IPS-18c (cell line): ENCODE measurements around the gene THY1.
"Not testable (repeated sequence)": the region's sequence is repeated elsewhere in the genome, so short reads cannot be mapped to it uniquely, and the experiment has no call there.

Experiments used
- H3K4me3 ChIP-seq: 2 replicates; pipeline ENCODE4 v1.7.0; 2013; ENCODE audit warnings: low read depth, mild to moderate bottlenecking, low read length, moderate library complexity; ENCODE audit not compliant: insufficient read depth
- H3K9me3 ChIP-seq: one replicate; pipeline ENCODE4 v1.6.1; 2013; ENCODE audit warnings: mild to moderate bottlenecking, low read length, moderate library complexity; ENCODE audit not compliant: control insufficient read depth, insufficient read depth

THY1 gene

GRCh38 chr11:119447664-119448242 lies 24.8 kb upstream of the THY1 start:
- H3K9me3 ChIP-seq: no peaks in the 10 kb centered on the region
- no peak overlapping the region for H3K4me3 ChIP-seq

GRCh38 chr11:119446871-119447663 lies 24.1 kb upstream of the THY1 start:
- no peak overlapping the region for H3K4me3 ChIP-seq
- no peaks in the 10 kb centered on the region for H3K9me3 ChIP-seq

GRCh38 chr11:119446434-119446833 lies 23.5 kb upstream of the THY1 start:
- no peaks in the 10 kb centered on the region for H3K9me3 ChIP-seq
- H3K4me3 ChIP-seq: no peak overlapping the region

GRCh38 chr11:119445850-119446249 lies 22.9 kb upstream of the THY1 start:
- H3K4me3 ChIP-seq: no peak overlapping the region

GRCh38 chr11:119445379-119445778 lies 22.4 kb upstream of the THY1 start:
- no peak overlapping the region for H3K4me3 ChIP-seq
- no peaks in the 10 kb centered on the region for H3K9me3 ChIP-seq

More at GRCh38 chr11:119445850-119446249, 22.9 kb upstream of the THY1 start:
- no peaks in the 10 kb centered on the region for H3K9me3 ChIP-seq

- Histone ChIP-seq H3K9me3 (peaks cover under 1% of the 10 kb centered on the region), H3K4me3 (no peak overlapping the region)
Observed at GRCh38 chr11:119441898-119442243, 18.9 kb upstream of the THY1 start.

GRCh38 chr11:119438599-119438998 lies 15.6 kb upstream of the THY1 start:
- no peak overlapping the region for H3K4me3 ChIP-seq
- H3K9me3 ChIP-seq: peaks cover 2% of the 10 kb centered on the region

GRCh38 chr11:119437521-119437920 lies 14.5 kb upstream of the THY1 start:
- H3K9me3 ChIP-seq, H3K4me3 ChIP-seq: not testable (repeated sequence)

GRCh38 chr11:119436711-119437110 lies 13.7 kb upstream of the THY1 start:
- H3K9me3 ChIP-seq: peaks cover 2% of the 10 kb centered on the region

GRCh38 chr11:119436093-119436492 lies 13.1 kb upstream of the THY1 start:
- peaks cover 2% of the 10 kb centered on the region for H3K9me3 ChIP-seq
- H3K4me3 ChIP-seq: no peak overlapping the region

More at GRCh38 chr11:119436711-119437110, 13.7 kb upstream of the THY1 start:
- H3K4me3 ChIP-seq: no peak overlapping the region

- no peak overlapping the region for H3K4me3 ChIP-seq
Observed at GRCh38 chr11:119434591-119435330, 11.8 kb upstream of the THY1 start.

GRCh38 chr11:119433358-119433725 lies 10.4 kb upstream of the THY1 start:
- Histone ChIP-seq H3K9me3 (peaks cover 2% of the 10 kb centered on the region), H3K4me3 (no peak overlapping the region)

More at GRCh38 chr11:119434591-119435330, 11.8 kb upstream of the THY1 start:
- H3K9me3 ChIP-seq: peaks cover 2% of the 10 kb centered on the region

- no peak overlapping the region for H3K4me3 ChIP-seq
- H3K9me3 ChIP-seq: peaks cover 2% of the 10 kb centered on the region
Observed at GRCh38 chr11:119432484-119433357, 9.7 kb upstream of the THY1 start.

- Histone ChIP-seq H3K4me3 (no peak overlapping the region), H3K9me3 (no peaks in the 10 kb centered on the region)
Observed at GRCh38 chr11:119431523-119431922, 8.6 kb upstream of the THY1 start.

- Histone ChIP-seq H3K9me3 (no peaks in the 10 kb centered on the region), H3K4me3 (no peak overlapping the region)
Observed at GRCh38 chr11:119427279-119427678, 4.3 kb upstream of the THY1 start.

GRCh38 chr11:119426142-119426541 lies 3.2 kb upstream of the THY1 start:
- H3K9me3 ChIP-seq: no peaks in the 10 kb centered on the region
- no peak overlapping the region for H3K4me3 ChIP-seq

GRCh38 chr11:119424775-119425174 lies 1.8 kb upstream of the THY1 start:
- H3K9me3 ChIP-seq: no peaks in the 10 kb centered on the region
- no peak overlapping the region for H3K4me3 ChIP-seq
